T-helper 2 cell treated with Interferon-gamma antibody and Interleukin-4, amounts not matched to agents 5 μg/mL and 100 μg/mL, for 36 hours (primary cell): Measurements from ENCODE around the gene PPM1E.
"Not testable (repeated sequence)": the region's sequence is repeated elsewhere in the genome, so short reads cannot be mapped to it uniquely, and the experiment has no call there.

Experiments used
- DNase-seq: peaks from one replicate; pipeline ENCODE4 v3.0.0; 2021; ENCODE audit warnings: low spot score
- H3K27ac Mint-ChIP-seq: one replicate; pipeline ENCODE4 v1.8.0; 2021; ENCODE audit warnings: mild to moderate bottlenecking, mixed read lengths
- H3K27me3 Mint-ChIP-seq: one replicate; pipeline ENCODE4 v1.8.0; 2021; ENCODE audit warnings: low read depth, mixed read lengths
- H3K36me3 Mint-ChIP-seq: one replicate; pipeline ENCODE4 v1.8.0; 2021; ENCODE audit warnings: low read depth, mixed read lengths
- H3K4me1 Mint-ChIP-seq: one replicate; pipeline ENCODE4 v1.8.0; 2021; ENCODE audit warnings: low read depth, mixed read lengths
- H3K4me3 Mint-ChIP-seq: one replicate; pipeline ENCODE4 v1.8.0; 2022; ENCODE audit warnings: mild to moderate bottlenecking, moderate library complexity, mixed read lengths
- H3K9me3 Mint-ChIP-seq: one replicate; pipeline ENCODE4 v1.8.0; 2021; ENCODE audit warnings: mixed read lengths

The PPM1E gene

GRCh38 chr17:58789831-58790230, 34.2 kb downstream of the PPM1E start:
- H3K27ac Mint-ChIP-seq, result no peak overlapping the region
- no peaks in the 10 kb centered on the region for H3K9me3 Mint-ChIP-seq
- no peak for DNase-seq
- peaks cover 10% of the 10 kb centered on the region for H3K27me3 Mint-ChIP-seq
- no peak overlapping the region for H3K4me3 Mint-ChIP-seq
- H3K4me1 Mint-ChIP-seq, result no peaks in the 10 kb centered on the region
- no peaks in the 10 kb centered on the region for H3K36me3 Mint-ChIP-seq

- not testable (repeated sequence) for H3K27me3 Mint-ChIP-seq, DNase-seq, H3K4me3 Mint-ChIP-seq, H3K27ac Mint-ChIP-seq, H3K9me3 Mint-ChIP-seq, H3K36me3 Mint-ChIP-seq, H3K4me1 Mint-ChIP-seq
Observed at GRCh38 chr17:58794508-58794907, 38.9 kb downstream of the PPM1E start.

GRCh38 chr17:58802188-58802587, 46.5 kb downstream of the PPM1E start:
- peaks cover 4% of the 10 kb centered on the region for H3K9me3 Mint-ChIP-seq
- no peaks in the 10 kb centered on the region for H3K36me3 Mint-ChIP-seq
- H3K27me3 Mint-ChIP-seq, result peaks cover 19% of the 10 kb centered on the region
- no peak overlapping the region for H3K4me3 Mint-ChIP-seq
- DNase-seq, result no peak
- H3K4me1 Mint-ChIP-seq, result no peaks in the 10 kb centered on the region
- H3K27ac Mint-ChIP-seq, result no peak overlapping the region

- DNase-seq, result no peak
- H3K9me3 Mint-ChIP-seq, result peaks cover 4% of the 10 kb centered on the region
- H3K27ac Mint-ChIP-seq, result no peak overlapping the region
- H3K4me3 Mint-ChIP-seq, result no peak overlapping the region
- H3K27me3 Mint-ChIP-seq, result peaks cover 24% of the 10 kb centered on the region
- no peaks in the 10 kb centered on the region for H3K4me1 Mint-ChIP-seq
- no peaks in the 10 kb centered on the region for H3K36me3 Mint-ChIP-seq
Observed at GRCh38 chr17:58806046-58806445, 50.4 kb downstream of the PPM1E start.

- Mint-ChIP-seq H3K4me3 (no peak overlapping the region), H3K27me3 (peaks cover 19% of the 10 kb centered on the region), H3K27ac (no peak overlapping the region), H3K36me3 (no peaks in the 10 kb centered on the region), H3K9me3 (no peaks in the 10 kb centered on the region), H3K4me1 (no peaks in the 10 kb centered on the region)
- no peak for DNase-seq
Observed at GRCh38 chr17:58808609-58809563, 53.2 kb downstream of the PPM1E start.

GRCh38 chr17:58809564-58809936, 53.9 kb downstream of the PPM1E start:
- Mint-ChIP-seq H3K9me3 (no peaks in the 10 kb centered on the region), H3K36me3 (no peaks in the 10 kb centered on the region), H3K27me3 (peaks cover 20% of the 10 kb centered on the region), H3K4me1 (no peaks in the 10 kb centered on the region), H3K4me3 (no peak overlapping the region), H3K27ac (no peak overlapping the region)
- no peak for DNase-seq

- Mint-ChIP-seq H3K36me3 (no peaks in the 10 kb centered on the region), H3K27ac (no peak overlapping the region), H3K4me3 (no peak overlapping the region), H3K4me1 (no peaks in the 10 kb centered on the region), H3K9me3 (no peaks in the 10 kb centered on the region), H3K27me3 (peaks cover 21% of the 10 kb centered on the region)
- DNase-seq, result no peak
Observed at GRCh38 chr17:58811290-58811689, 55.6 kb downstream of the PPM1E start.

GRCh38 chr17:58813712-58814111, 58.1 kb downstream of the PPM1E start:
- Mint-ChIP-seq H3K27ac (no peak overlapping the region), H3K9me3 (no peaks in the 10 kb centered on the region), H3K27me3 (peaks cover 14% of the 10 kb centered on the region), H3K4me1 (no peaks in the 10 kb centered on the region), H3K4me3 (no peak overlapping the region), H3K36me3 (no peaks in the 10 kb centered on the region)
- no peak for DNase-seq

GRCh38 chr17:58818654-58819053, 63.0 kb downstream of the PPM1E start:
- H3K4me3 Mint-ChIP-seq, result no peak overlapping the region

GRCh38 chr17:58822148-58823050, 66.7 kb downstream of the PPM1E start:
- H3K4me3 Mint-ChIP-seq, result no peak overlapping the region
- H3K4me1 Mint-ChIP-seq, result no peaks in the 10 kb centered on the region
- no peak overlapping the region for H3K27ac Mint-ChIP-seq
- peaks cover 7% of the 10 kb centered on the region for H3K27me3 Mint-ChIP-seq
- no peaks in the 10 kb centered on the region for H3K9me3 Mint-ChIP-seq
- no peaks in the 10 kb centered on the region for H3K36me3 Mint-ChIP-seq
- DNase-seq, result no peak

More at GRCh38 chr17:58818654-58819053, 63.0 kb downstream of the PPM1E start:
- peaks cover 14% of the 10 kb centered on the region for H3K27me3 Mint-ChIP-seq
- H3K27ac Mint-ChIP-seq, result no peak overlapping the region
- no peak for DNase-seq
- H3K4me1 Mint-ChIP-seq, result no peaks in the 10 kb centered on the region
- H3K9me3 Mint-ChIP-seq, result no peaks in the 10 kb centered on the region
- H3K36me3 Mint-ChIP-seq, result no peaks in the 10 kb centered on the region

- DNase-seq, result no peak
- H3K4me3 Mint-ChIP-seq, result no peak overlapping the region
- no peaks in the 10 kb centered on the region for H3K36me3 Mint-ChIP-seq
- H3K9me3 Mint-ChIP-seq, result no peaks in the 10 kb centered on the region
- H3K27ac Mint-ChIP-seq, result no peak overlapping the region
- no peaks in the 10 kb centered on the region for H3K4me1 Mint-ChIP-seq
- peaks cover 7% of the 10 kb centered on the region for H3K27me3 Mint-ChIP-seq
Observed at GRCh38 chr17:58823051-58823525, 67.4 kb downstream of the PPM1E start.

- DNase-seq, result no peak
- no peak overlapping the region for H3K27ac Mint-ChIP-seq
- H3K36me3 Mint-ChIP-seq, result no peaks in the 10 kb centered on the region
- no peaks in the 10 kb centered on the region for H3K9me3 Mint-ChIP-seq
- H3K4me3 Mint-ChIP-seq, result no peak overlapping the region
- H3K4me1 Mint-ChIP-seq, result no peaks in the 10 kb centered on the region
- peaks cover 11% of the 10 kb centered on the region for H3K27me3 Mint-ChIP-seq
Observed at GRCh38 chr17:58829172-58829637, 73.6 kb downstream of the PPM1E start.

GRCh38 chr17:58831780-58832179, 76.1 kb downstream of the PPM1E start:
- Mint-ChIP-seq H3K27me3 (peaks cover 14% of the 10 kb centered on the region), H3K9me3 (no peaks in the 10 kb centered on the region), H3K4me3 (no peak overlapping the region), H3K27ac (no peak overlapping the region), H3K4me1 (no peaks in the 10 kb centered on the region), H3K36me3 (no peaks in the 10 kb centered on the region)
- no peak for DNase-seq

- Mint-ChIP-seq H3K4me3 (no peak overlapping the region), H3K36me3 (no peaks in the 10 kb centered on the region), H3K9me3 (no peaks in the 10 kb centered on the region), H3K27me3 (peaks cover 14% of the 10 kb centered on the region), H3K27ac (no peak overlapping the region), H3K4me1 (no peaks in the 10 kb centered on the region)
- DNase-seq, result no peak
Observed at GRCh38 chr17:58832514-58832913, 76.9 kb downstream of the PPM1E start.
